Tibial nerve (tissue), 4 donors: Measurements from ENCODE around the gene NSUN2. TPM values are rescaled to one million over a fixed set of nuclear protein-coding genes. Genes with fewer than 3 reads are reported as not detected.
"Not testable (repeated sequence)": the region's sequence is repeated elsewhere in the genome, so short reads cannot be mapped to it uniquely, and the experiment has no call there.

Experiments
- DNase-seq, 2 donors: peaks; one replicate each; pipeline ENCODE4 v3.0.0-alpha.2; 2019; ENCODE audit warnings: low spot score in 2 of 2
- H3K27ac ChIP-seq, 4 donors: fragments of 200-600 bp; sonication (generic) in 3 of 4; one replicate each; pipeline ENCODE4 v1.5.1; 2017 to 2019; ENCODE audit warnings: mild to moderate bottlenecking in 1 of 4
- H3K27me3 ChIP-seq, 2 donors: fragments of 200-600 bp; sonication (generic) in 1 of 2; one replicate each; pipeline versions ENCODE4 v1.5.1 to v1.6.0; 2017 to 2019
- H3K36me3 ChIP-seq, 3 donors: fragments of 200-600 bp; sonication (generic); one replicate each; pipeline ENCODE4 v1.5.1; 2018 to 2019
- H3K4me1 ChIP-seq, 4 donors: fragments of 200-600 bp; sonication (generic) in 3 of 4; one replicate each; pipeline ENCODE4 v1.5.1; 2017 to 2019
- H3K4me3 ChIP-seq, 4 donors: fragments of 200-600 bp; sonication (generic) in 3 of 4; one replicate each; pipeline ENCODE4 v1.5.1; 2017 to 2019; ENCODE audit warnings: mild to moderate bottlenecking in 1 of 4, moderate library complexity in 1 of 4
- H3K9me3 ChIP-seq, 4 donors: fragments of 200-600 bp; sonication (generic) in 3 of 4; one replicate each; pipeline ENCODE4 v1.5.1; 2017 to 2019
- CTCF ChIP-seq, 5 experiments: fragments of 200-600 bp in 3 of 5; fragments of 450-650 bp in 2 of 5; sonication (generic) in 3 of 5; IDR thresholded peaks; one replicate each; pipeline ENCODE4 v1.5.1; 2016 to 2019; ENCODE audit warnings: antibody characterized with exemption in 5 of 5, mild to moderate bottlenecking in 3 of 5, moderate library complexity in 2 of 5
- EP300 ChIP-seq, 2 donors: sonication (generic); formaldehyde crosslinking; IDR thresholded peaks; one replicate each; pipeline ENCODE4 v1.6.1; 2017; ENCODE audit warnings: antibody characterized with exemption in 2 of 2, mild to moderate bottlenecking in 1 of 2
- POLR2A ChIP-seq, 2 donors: fragments of 450-650 bp; IDR thresholded peaks; one replicate each; pipeline ENCODE4 v1.6.1; 2017; ENCODE audit warnings: antibody characterized with exemption in 2 of 2, mild to moderate bottlenecking in 2 of 2, moderate library complexity in 2 of 2
- WGBS, 2 donors: methylation state at CpG; one replicate each; pipeline ENCODE4 v1.1.5; 2018; 5-methylcytosine and 5-hydroxymethylcytosine counted together
- total RNA-seq, 4 donors: library from RNA; depleted of rRNA; stranded (reverse); fragments of >200 nt; gene quantifications; one replicate each; pipeline ENCODE4 v1.1.0, GENCODE V29; 2016

NSUN2 gene
- total RNA-seq, 4 donors from 2014 or later, result 43.5 to 73.5 (median 58.5) TPM

- Histone ChIP-seq H3K27ac (no peak overlapping the region), H3K9me3 (no peaks in the 10 kb centered on the region), H3K36me3 (no peaks in the 10 kb centered on the region), H3K4me1 (no peaks in the 10 kb centered on the region), H3K27me3 (no peaks in the 10 kb centered on the region), H3K4me3 (no peak overlapping the region)
- 62% methylated on average over 12 of the region's 12 CpGs for WGBS, 2 donors
- TF ChIP-seq POLR2A (IDR thresholded peaks at IDR 0.05), result no peak
- DNase-seq, result no peak
These were observed 59.2 kb downstream of the NSUN2 start for GRCh38 chr5:6573651-6574101.

- no peak overlapping the region for H3K4me3 ChIP-seq
- no peaks in the 10 kb centered on the region for H3K4me1 ChIP-seq
- TF ChIP-seq CTCF (IDR thresholded peaks at IDR 0.05), result no peak
- no peak for TF ChIP-seq POLR2A (IDR thresholded peaks at IDR 0.05)
- TF ChIP-seq EP300 (IDR thresholded peaks at IDR 0.05), result no peak
- no peak for DNase-seq
- no peaks in the 10 kb centered on the region for H3K27me3 ChIP-seq
- H3K36me3 ChIP-seq, result no peaks in the 10 kb centered on the region
- WGBS, 2 donors, result 89 to 92% methylated on average over 21 of the region's 21 CpGs
- H3K9me3 ChIP-seq, result no peaks in the 10 kb centered on the region
- H3K27ac ChIP-seq, result no peak overlapping the region
These were observed 59.9 kb downstream of the NSUN2 start for GRCh38 chr5:6572825-6573380.

GRCh38 chr5:6572086-6572824 lies 60.6 kb downstream of the NSUN2 start:
- no peak for TF ChIP-seq EP300 (IDR thresholded peaks at IDR 0.05)
- TF ChIP-seq POLR2A (IDR thresholded peaks at IDR 0.05), result no peak
- TF ChIP-seq CTCF (IDR thresholded peaks at IDR 0.05), result no peak
- WGBS, 2 donors, result 78 to 87% methylated on average over 25 to 27 of the region's 30 CpGs
- Histone ChIP-seq H3K27me3 (no peaks in the 10 kb centered on the region), H3K4me1 (no peaks in the 10 kb centered on the region), H3K9me3 (no peaks in the 10 kb centered on the region), H3K36me3 (no peaks in the 10 kb centered on the region), H3K4me3 (no peak overlapping the region), H3K27ac (no peak overlapping the region)
- no peak for DNase-seq

- H3K27me3 ChIP-seq, H3K4me1 ChIP-seq, H3K9me3 ChIP-seq, H3K4me3 ChIP-seq, H3K36me3 ChIP-seq, H3K27ac ChIP-seq, DNase-seq: not testable (repeated sequence)
- WGBS, 2 donors, result 62 to 69% methylated on average over 2 of the region's 2 CpGs
These were observed 61.2 kb downstream of the NSUN2 start for GRCh38 chr5:6571607-6572006.

- Histone ChIP-seq H3K9me3 (no peaks in the 10 kb centered on the region), H3K36me3 (no peaks in the 10 kb centered on the region), H3K27me3 (no peaks in the 10 kb centered on the region), H3K27ac (no peak overlapping the region), H3K4me1 (no peaks in the 10 kb centered on the region), H3K4me3 (no peak overlapping the region)
- DNase-seq, result no peak
- 47 to 61% methylated on average over 5 of the region's 5 CpGs for WGBS, 2 donors
- TF ChIP-seq POLR2A (IDR thresholded peaks at IDR 0.05) (no peak), CTCF (IDR thresholded peaks at IDR 0.05) (no peak), EP300 (IDR thresholded peaks at IDR 0.05) (no peak)
These were observed 62.3 kb downstream of the NSUN2 start for GRCh38 chr5:6570530-6570929.

GRCh38 chr5:6568889-6569288 lies 64.0 kb downstream of the NSUN2 start:
- H3K4me1 ChIP-seq, result no peaks in the 10 kb centered on the region
- 67 to 74% methylated on average over 6 of the region's 6 CpGs for WGBS, 2 donors
- TF ChIP-seq POLR2A (IDR thresholded peaks at IDR 0.05) (no peak), CTCF (IDR thresholded peaks at IDR 0.05) (no peak), EP300 (IDR thresholded peaks at IDR 0.05) (no peak)
- H3K27me3 ChIP-seq, result no peaks in the 10 kb centered on the region
- H3K4me3 ChIP-seq, result no peak overlapping the region
- no peaks in the 10 kb centered on the region for H3K36me3 ChIP-seq
- H3K9me3 ChIP-seq, result no peaks in the 10 kb centered on the region
- DNase-seq, result no peak
- H3K27ac ChIP-seq, result no peak overlapping the region
